DND-41 (cell line): Measurements from ENCODE around the gene LYAR.

Experiments
- ATAC-seq: fragments of 200-7000 bp; cut with Tn5 transposase; 3 replicates; pipeline ENCODE4 v1.9.1; 2021; ENCODE audit warnings: low read depth; ENCODE audit not compliant: insufficient read depth
- DNase-seq: peaks from one replicate; pipeline ENCODE4 v3.0.0-alpha.2; 2020
- H2AFZ ChIP-seq: 2 replicates; pipeline ENCODE4 v1.6.0; 2012; ENCODE audit warnings: low read depth, low read length
- H3K27ac ChIP-seq: 2 replicates; pipeline ENCODE4 v1.5.1; 2012; ENCODE audit warnings: low read length, inconsistent platforms
- H3K27me3 ChIP-seq: fragments of 200-600 bp; sonication (generic); 2 replicates; pipeline ENCODE4 v1.6.0; 2012; ENCODE audit warnings: low read length, mild to moderate bottlenecking, inconsistent platforms; ENCODE audit not compliant: insufficient read depth, poor library complexity
- H3K36me3 ChIP-seq: 2 replicates; pipeline ENCODE4 v1.5.1; 2012; ENCODE audit warnings: low read length, inconsistent platforms; ENCODE audit not compliant: insufficient read depth
- H3K4me1 ChIP-seq: 2 replicates; pipeline ENCODE4 v1.5.1; 2012; ENCODE audit warnings: mild to moderate bottlenecking, low read length; ENCODE audit not compliant: insufficient read depth
- H3K4me2 ChIP-seq: 2 replicates; pipeline ENCODE4 v1.6.0; 2012; ENCODE audit warnings: mild to moderate bottlenecking, moderate library complexity, low read length, inconsistent platforms; ENCODE audit not compliant: insufficient read depth
- H3K4me3 ChIP-seq, 2 experiments: fragments of 200-600 bp in 1 of 2; shearing (Covaris generic) in 1 of 2; 2 replicates each; pipeline ENCODE4 v1.5.1; 2012 to 2016; ENCODE audit warnings: inconsistent platforms in 2 of 2, low read length in 2 of 2, mild to moderate bottlenecking in 2 of 2, low read depth in 1 of 2, moderate library complexity in 1 of 2
- H3K79me2 ChIP-seq: 2 replicates; pipeline ENCODE4 v1.6.0; 2012; ENCODE audit warnings: low read length, inconsistent platforms; ENCODE audit not compliant: insufficient read depth
- H3K9ac ChIP-seq: 2 replicates; pipeline ENCODE4 v1.6.0; 2012; ENCODE audit warnings: low read depth, mild to moderate bottlenecking, inconsistent platforms, low read length, moderate library complexity
- H3K9me3 ChIP-seq: 2 replicates; pipeline ENCODE4 v1.5.1; 2012; ENCODE audit warnings: low read length, moderate library complexity, mild to moderate bottlenecking, inconsistent platforms; ENCODE audit not compliant: insufficient read depth, severe bottlenecking
- H4K20me1 ChIP-seq: 2 replicates; pipeline ENCODE4 v1.6.0; 2012; ENCODE audit warnings: low read length; ENCODE audit not compliant: insufficient read depth
- CTCF ChIP-seq: IDR thresholded peaks from 2 replicates; pipeline ENCODE4 v1.5.1; 2012; ENCODE audit warnings: borderline replicate concordance, low read length, moderate library complexity, mild to moderate bottlenecking; ENCODE audit not compliant: poor library complexity, severe bottlenecking; ENCODE audit errors: extremely low read depth
- EZH2 ChIP-seq: IDR thresholded peaks from 3 replicates; pipeline ENCODE4 v1.6.1; 2012; ENCODE audit warnings: borderline replicate concordance, low read depth, mild to moderate bottlenecking, moderate library complexity, low read length, inconsistent platforms; ENCODE audit not compliant: severe bottlenecking

The LYAR gene

GRCh38 chr4:4323705-4324534 lies 34.0 kb upstream of the LYAR start:
- H4K20me1 ChIP-seq: no peaks in the 10 kb centered on the region
- H3K9ac ChIP-seq: no peak overlapping the region
- H3K36me3 ChIP-seq: peaks cover 26% of the 10 kb centered on the region
- H3K27ac ChIP-seq: no peak overlapping the region
- H3K4me3 ChIP-seq: no peak overlapping the region
- no peaks in the 10 kb centered on the region for H3K9me3 ChIP-seq
- no peaks in the 10 kb centered on the region for H3K27me3 ChIP-seq
- TF ChIP-seq CTCF (no peak), EZH2 (no peak)
- no peaks in the 10 kb centered on the region for H3K4me1 ChIP-seq
- no peak overlapping the region for H3K4me2 ChIP-seq
- ATAC-seq (no peak), DNase-seq (no peak)
- no peaks in the 10 kb centered on the region for H3K79me2 ChIP-seq
- H2AFZ ChIP-seq: no peak overlapping the region

- Histone ChIP-seq H4K20me1 (no peaks in the 10 kb centered on the region), H3K9ac (no peak overlapping the region), H2AFZ (no peak overlapping the region), H3K27me3 (no peaks in the 10 kb centered on the region), H3K9me3 (no peaks in the 10 kb centered on the region), H3K79me2 (no peaks in the 10 kb centered on the region), H3K27ac (no peak overlapping the region), H3K4me1 (no peaks in the 10 kb centered on the region), H3K4me2 (no peak overlapping the region), H3K36me3 (peaks cover 36% of the 10 kb centered on the region), H3K4me3 (no peak overlapping the region)
- TF ChIP-seq EZH2 (no peak), CTCF (no peak)
- ATAC-seq: no peak
- DNase-seq: no peak
Observed at GRCh38 chr4:4321951-4322688, 32.2 kb upstream of the LYAR start.

- no peaks in the 10 kb centered on the region for H3K27me3 ChIP-seq
- ATAC-seq: no peak
- H3K4me3 ChIP-seq: no peak overlapping the region
- no peak overlapping the region for H3K27ac ChIP-seq
- DNase-seq: no peak
- no peaks in the 10 kb centered on the region for H3K79me2 ChIP-seq
- no peaks in the 10 kb centered on the region for H4K20me1 ChIP-seq
- H2AFZ ChIP-seq: no peak overlapping the region
- H3K36me3 ChIP-seq: peaks cover 45% of the 10 kb centered on the region
- no peak for TF ChIP-seq CTCF
- TF ChIP-seq EZH2: no peak
- no peak overlapping the region for H3K9ac ChIP-seq
- no peaks in the 10 kb centered on the region for H3K4me1 ChIP-seq
- no peak overlapping the region for H3K4me2 ChIP-seq
- no peaks in the 10 kb centered on the region for H3K9me3 ChIP-seq
Observed at GRCh38 chr4:4320951-4321714, 31.2 kb upstream of the LYAR start.
